Peyer's patch (tissue), 4 donors: ENCODE results near the gene IAPP.

ENCODE experiments used
- POLR2A ChIP-seq, 2 donors: fragments of 450-650 bp; IDR thresholded peaks; one replicate each; pipeline ENCODE4 v1.5.1; 2017; ENCODE audit warnings: antibody characterized with exemption in 2 of 2, mild to moderate bottlenecking in 2 of 2, moderate library complexity in 2 of 2
- TF ChIP-seq, protein P1 (sequence below), 6 experiments: fragments of 450-650 bp in 4 of 6; fragments of 200-600 bp in 2 of 6; sonication (generic) in 1 of 6; IDR thresholded peaks; one replicate each; pipeline ENCODE4 v1.5.1; 2017 to 2019; ENCODE audit warnings: antibody characterized with exemption in 6 of 6, mild to moderate bottlenecking in 3 of 6, moderate library complexity in 1 of 6

DNA sequence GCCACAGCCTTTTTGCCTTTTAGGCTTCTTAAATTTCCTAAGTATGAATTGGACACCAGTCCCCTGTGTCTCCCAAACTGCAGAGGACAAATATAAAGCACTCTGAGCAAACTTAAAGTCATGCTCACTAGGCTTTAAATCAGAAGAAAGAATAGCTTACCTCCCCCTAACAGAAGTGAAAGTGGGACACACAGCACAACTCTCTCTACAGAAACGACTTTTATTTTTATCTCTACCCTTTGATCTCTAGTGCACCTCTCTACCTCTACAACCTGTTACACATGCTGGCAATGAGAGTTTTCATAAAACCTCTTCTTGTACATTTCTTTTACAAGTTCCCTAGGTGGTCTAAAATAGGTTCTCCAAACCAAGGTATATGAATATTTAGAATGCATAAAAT is 19.7 kb downstream of the IAPP start:
- TF ChIP-seq POLR2A (IDR thresholded peaks at IDR 0.05) = no peak
- TF ChIP-seq, protein P1, sequence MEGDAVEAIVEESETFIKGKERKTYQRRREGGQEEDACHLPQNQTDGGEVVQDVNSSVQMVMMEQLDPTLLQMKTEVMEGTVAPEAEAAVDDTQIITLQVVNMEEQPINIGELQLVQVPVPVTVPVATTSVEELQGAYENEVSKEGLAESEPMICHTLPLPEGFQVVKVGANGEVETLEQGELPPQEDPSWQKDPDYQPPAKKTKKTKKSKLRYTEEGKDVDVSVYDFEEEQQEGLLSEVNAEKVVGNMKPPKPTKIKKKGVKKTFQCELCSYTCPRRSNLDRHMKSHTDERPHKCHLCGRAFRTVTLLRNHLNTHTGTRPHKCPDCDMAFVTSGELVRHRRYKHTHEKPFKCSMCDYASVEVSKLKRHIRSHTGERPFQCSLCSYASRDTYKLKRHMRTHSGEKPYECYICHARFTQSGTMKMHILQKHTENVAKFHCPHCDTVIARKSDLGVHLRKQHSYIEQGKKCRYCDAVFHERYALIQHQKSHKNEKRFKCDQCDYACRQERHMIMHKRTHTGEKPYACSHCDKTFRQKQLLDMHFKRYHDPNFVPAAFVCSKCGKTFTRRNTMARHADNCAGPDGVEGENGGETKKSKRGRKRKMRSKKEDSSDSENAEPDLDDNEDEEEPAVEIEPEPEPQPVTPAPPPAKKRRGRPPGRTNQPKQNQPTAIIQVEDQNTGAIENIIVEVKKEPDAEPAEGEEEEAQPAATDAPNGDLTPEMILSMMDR (IDR thresholded peaks at IDR 0.05) = no peak
